ENCODE results near the gene STAM2.

- TF ChIP-seq CTCF (IDR thresholded peaks at IDR 0.05), result no peak
- TF ChIP-seq POLR2A (IDR thresholded peaks at IDR 0.05), result no peak
Observed at GRCh38 chr2:152067823-152068222, 107.7 kb downstream of the STAM2 start.

All from body of pancreas (tissue), 4 donors.